Measurements from ENCODE around the gene GIPC3. TPM values are rescaled to one million over a fixed set of nuclear protein-coding genes. Genes with fewer than 3 reads are reported as not detected.
"Not testable (repeated sequence)": the region's sequence is repeated elsewhere in the genome, so short reads cannot be mapped to it uniquely, and the experiment has no call there.

Gene GIPC3
- total RNA-seq, 1 donor from 2014 or later: 0.37 TPM

DNA sequence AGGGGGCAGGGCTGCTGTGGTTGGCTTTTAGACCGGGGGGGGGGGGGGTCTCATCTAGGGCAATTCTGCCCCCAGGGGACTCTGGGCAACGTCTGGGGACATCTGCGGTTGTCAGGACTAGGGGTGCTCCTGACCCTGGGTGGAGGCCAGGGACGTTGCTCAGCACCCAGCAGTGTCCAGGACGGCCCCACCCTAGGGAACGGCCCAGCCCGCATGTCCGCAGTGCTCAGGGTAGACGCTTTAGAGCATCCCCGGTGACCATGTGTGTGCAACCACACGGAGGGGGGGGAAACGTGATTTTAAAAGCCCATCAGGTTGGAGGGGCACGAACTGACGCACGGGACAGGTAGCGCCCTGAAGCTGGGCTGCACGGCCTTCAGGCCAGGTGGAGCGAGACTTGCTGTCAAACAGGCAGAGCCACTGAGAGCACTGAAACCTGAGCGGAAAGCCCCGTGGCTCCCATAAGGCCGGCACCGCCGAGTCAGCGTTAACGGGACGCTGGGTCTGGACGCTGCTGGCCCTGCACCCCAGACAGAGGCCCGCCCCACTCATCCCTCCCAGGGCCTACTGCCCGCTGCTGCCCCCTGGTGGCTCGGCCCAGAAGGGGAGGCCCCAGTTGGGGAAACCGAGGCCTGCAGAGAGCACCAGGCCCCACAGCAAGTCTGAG, 33.0 kb downstream of the GIPC3 start:
- Mint-ChIP-seq H3K4me1 (peaks cover 5% of the 10 kb centered on the region), H3K27ac (no peak overlapping the region), H3K27me3 (no peaks in the 10 kb centered on the region), H3K9me3 (no peaks in the 10 kb centered on the region), H3K36me3 (ENCODE audit: low read depth) (peaks cover 12% of the 10 kb centered on the region), H3K4me3 (no peak overlapping the region)
- DNase-seq: peak; percentile 87
- intact Hi-C loops (cut with micrococcal nuclease): loop anchor here (1.0 kb wide), 1 partner anchor 73 kb away; no protein-coding TSS in a partner anchor

GRCh38 chr19:3618811-3619630, 33.7 kb downstream of the GIPC3 start:
- Mint-ChIP-seq H3K9me3 (no peaks in the 10 kb centered on the region), H3K36me3 (ENCODE audit: low read depth) (peaks cover 12% of the 10 kb centered on the region), H3K27me3 (no peaks in the 10 kb centered on the region), H3K4me3 (no peak overlapping the region), H3K4me1 (peaks cover 5% of the 10 kb centered on the region), H3K27ac (no peak overlapping the region)
- intact Hi-C loops (cut with micrococcal nuclease): loop anchor here (1.0 kb wide), 1 partner anchor 74 kb away; no protein-coding TSS in a partner anchor
- no peak for DNase-seq

DNA sequence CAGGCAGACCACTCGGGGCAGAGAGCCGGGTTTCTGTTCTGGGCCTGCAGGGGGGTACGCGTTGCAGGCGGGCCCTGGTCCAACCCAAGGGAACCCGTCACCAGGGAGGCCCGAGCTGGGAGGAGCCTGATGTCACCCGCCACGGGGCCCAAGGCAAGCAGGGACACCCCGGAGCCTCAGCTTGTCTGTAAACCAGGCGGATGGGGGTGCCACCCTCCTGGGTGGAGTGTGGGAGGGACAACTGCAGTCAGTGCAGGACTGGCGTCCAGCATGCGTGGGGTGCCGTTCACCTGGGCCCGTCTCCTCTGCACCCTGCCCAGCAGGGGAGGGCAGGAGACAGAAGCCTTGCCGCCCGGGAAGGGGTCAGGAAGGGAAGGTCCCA, 34.3 kb downstream of the GIPC3 start:
- peaks cover 11% of the 10 kb centered on the region for H3K4me1 Mint-ChIP-seq
- no peak overlapping the region for H3K27ac Mint-ChIP-seq
- peaks cover 14% of the 10 kb centered on the region for H3K36me3 Mint-ChIP-seq (ENCODE audit: low read depth)
- no peak overlapping the region for H3K4me3 Mint-ChIP-seq
- no peak for DNase-seq
- no peaks in the 10 kb centered on the region for H3K9me3 Mint-ChIP-seq
- intact Hi-C loops (cut with micrococcal nuclease): no loop called here
- H3K27me3 Mint-ChIP-seq: no peaks in the 10 kb centered on the region

DNA sequence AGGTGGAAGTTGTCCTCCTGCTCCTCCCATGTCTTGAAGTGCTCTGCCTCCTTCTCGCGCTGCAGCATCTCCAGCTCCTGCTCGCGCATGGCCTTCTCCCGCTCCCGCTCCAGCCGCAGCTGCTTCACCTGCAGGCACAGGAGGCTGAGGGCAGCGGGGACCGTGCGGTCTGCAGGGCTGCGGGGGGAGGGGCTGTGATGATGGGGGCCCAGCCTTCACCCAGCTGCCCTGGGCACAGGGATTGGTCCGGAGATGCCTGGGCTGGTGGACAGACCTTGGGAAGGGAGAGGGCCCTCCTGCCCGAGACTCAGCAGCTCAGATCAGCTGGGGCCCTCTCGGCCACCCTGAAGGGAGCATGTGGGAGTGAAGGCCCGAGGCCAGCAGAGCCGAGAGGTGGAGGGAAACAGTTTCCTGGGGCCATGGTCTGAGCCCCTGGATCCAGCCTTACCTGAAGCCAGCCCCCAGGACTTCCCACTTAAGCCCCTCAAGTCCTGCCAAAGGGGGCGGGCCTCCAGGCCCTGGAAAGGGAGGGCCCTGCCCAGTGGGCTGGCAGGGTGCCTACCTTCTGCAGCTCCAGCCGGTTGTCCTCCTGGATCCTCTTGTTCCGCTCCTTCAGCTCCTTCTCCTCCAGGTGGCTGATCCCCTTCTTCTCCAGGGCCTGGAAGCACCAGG, 35.0 kb downstream of the GIPC3 start:
- H3K4me3 Mint-ChIP-seq: no peak overlapping the region
- H3K27me3 Mint-ChIP-seq: no peaks in the 10 kb centered on the region
- intact Hi-C loops (cut with micrococcal nuclease): no loop called here
- no peaks in the 10 kb centered on the region for H3K9me3 Mint-ChIP-seq
- no peak for DNase-seq
- H3K4me1 Mint-ChIP-seq: peaks cover 16% of the 10 kb centered on the region
- H3K36me3 Mint-ChIP-seq (ENCODE audit: low read depth): peaks cover 14% of the 10 kb centered on the region
- no peak overlapping the region for H3K27ac Mint-ChIP-seq

GRCh38 chr19:3620817-3621547, 35.7 kb downstream of the GIPC3 start:
- intact Hi-C loops (cut with micrococcal nuclease): no loop called here
- no peak overlapping the region for H3K4me3 Mint-ChIP-seq
- peaks cover 15% of the 10 kb centered on the region for H3K36me3 Mint-ChIP-seq (ENCODE audit: low read depth)

GRCh38 chr19:3621689-3622088, 36.4 kb downstream of the GIPC3 start:
- Mint-ChIP-seq H3K9me3 (no peaks in the 10 kb centered on the region), H3K27ac (no peak overlapping the region), H3K4me3 (no peak overlapping the region), H3K27me3 (no peaks in the 10 kb centered on the region), H3K36me3 (ENCODE audit: low read depth) (peaks cover 17% of the 10 kb centered on the region), H3K4me1 (peaks cover 24% of the 10 kb centered on the region)
- DNase-seq: no peak
- intact Hi-C loops (cut with micrococcal nuclease): no loop called here

More at GRCh38 chr19:3620817-3621547, 35.7 kb downstream of the GIPC3 start:
- DNase-seq: no peak
- Mint-ChIP-seq H3K27ac (no peak overlapping the region), H3K4me1 (peaks cover 19% of the 10 kb centered on the region), H3K27me3 (no peaks in the 10 kb centered on the region), H3K9me3 (no peaks in the 10 kb centered on the region)

DNA sequence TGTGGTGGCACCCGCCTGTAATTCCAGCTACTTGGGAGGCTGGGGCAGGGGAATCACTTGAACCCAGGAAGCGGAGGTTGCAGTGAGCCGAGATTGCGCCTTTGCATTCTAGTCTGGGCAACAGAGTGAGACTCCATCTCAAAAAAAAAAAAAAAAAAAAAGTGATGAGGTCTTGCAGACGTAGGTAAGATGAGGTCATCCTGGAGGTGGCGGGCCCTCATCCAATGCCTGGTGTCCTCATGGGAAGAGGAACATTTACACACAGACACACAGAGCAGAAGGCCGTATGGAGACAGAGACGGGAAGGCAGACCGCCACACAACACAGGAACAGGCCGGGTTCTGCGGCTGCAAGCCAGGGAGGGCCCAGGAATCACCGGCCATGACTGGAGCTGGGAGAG, 36.9 kb downstream of the GIPC3 start:
- H3K9me3 Mint-ChIP-seq: no peaks in the 10 kb centered on the region
- H3K27ac Mint-ChIP-seq: no peak overlapping the region
- peaks cover 26% of the 10 kb centered on the region for H3K4me1 Mint-ChIP-seq
- H3K36me3 Mint-ChIP-seq (ENCODE audit: low read depth): peaks cover 17% of the 10 kb centered on the region
- H3K4me3 Mint-ChIP-seq: no peak overlapping the region
- no peaks in the 10 kb centered on the region for H3K27me3 Mint-ChIP-seq
- intact Hi-C loops (cut with micrococcal nuclease): no loop called here
- no peak for DNase-seq

- H3K27ac Mint-ChIP-seq: no peak overlapping the region
- intact Hi-C loops (cut with micrococcal nuclease): no loop called here
- peaks cover 23% of the 10 kb centered on the region for H3K4me1 Mint-ChIP-seq
- no peaks in the 10 kb centered on the region for H3K9me3 Mint-ChIP-seq
- no peak overlapping the region for H3K4me3 Mint-ChIP-seq
- H3K27me3 Mint-ChIP-seq: no peaks in the 10 kb centered on the region
- peaks cover 14% of the 10 kb centered on the region for H3K36me3 Mint-ChIP-seq (ENCODE audit: low read depth)
- no peak for DNase-seq
These were observed 38.4 kb downstream of the GIPC3 start for GRCh38 chr19:3623716-3624115.

- intact Hi-C loops (cut with micrococcal nuclease): loop anchor here (2.0 to 5.0 kb wide), 3 partner anchors 53 to 75 kb away; partner anchors contain the start of genes HMG20B, MFSD12 and PIP5K1C
- DNase-seq: no peak
- no peaks in the 10 kb centered on the region for H3K9me3 Mint-ChIP-seq
These were observed 40.8 kb downstream of the GIPC3 start for GRCh38 chr19:3625996-3626472.

DNA sequence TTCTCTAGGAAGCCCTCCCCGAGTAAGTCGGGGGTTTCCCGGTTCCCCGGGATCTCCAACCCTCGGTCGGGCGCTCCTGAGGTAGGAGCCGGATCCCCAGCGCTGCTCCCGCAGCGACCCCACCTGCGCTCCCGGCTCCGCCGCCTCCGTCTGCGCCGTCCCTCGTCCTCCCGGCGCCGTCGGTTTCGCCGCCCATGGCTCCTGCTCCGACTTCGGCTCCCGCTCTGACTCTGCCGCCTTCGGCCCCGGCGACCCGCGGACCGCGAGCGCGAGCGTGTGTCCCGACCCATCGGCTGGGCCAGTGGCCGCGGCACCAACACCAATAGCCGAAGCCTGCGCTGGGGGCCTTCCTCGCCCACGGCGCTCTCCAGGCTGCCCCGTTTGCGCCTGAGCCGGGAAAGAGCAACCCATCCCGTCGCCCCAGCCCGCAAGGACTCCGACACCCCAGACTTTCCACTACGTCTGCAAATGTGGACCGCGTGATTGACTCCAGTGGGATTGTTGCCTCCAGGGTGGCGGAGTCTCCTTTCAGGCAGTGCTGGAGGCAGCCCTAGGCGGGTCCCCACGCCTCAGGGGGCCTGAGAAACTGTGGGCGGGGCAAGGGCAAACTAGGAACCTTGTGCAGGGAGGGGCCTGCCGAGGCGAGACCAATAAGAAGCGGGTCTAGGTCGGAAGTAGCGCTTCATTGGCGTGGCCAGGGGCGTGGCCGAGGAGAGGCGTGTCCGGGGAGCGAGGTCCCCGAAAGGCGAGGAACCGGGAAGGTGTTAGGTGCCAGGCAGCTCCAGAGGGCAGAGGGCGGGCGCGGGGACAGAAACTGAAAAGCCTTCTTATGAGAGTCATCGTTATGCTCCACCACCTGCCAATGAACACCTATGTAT, 41.4 kb downstream of the GIPC3 start, which contains the start of gene CACTIN:
CACTIN (minus strand) TSS at position 318 of the 878 bp plus-strand sequence; CDS start at position 290, 28 bp downstream.
- Mint-ChIP-seq H3K4me3 (peak within 1 kb of the TSS; percentile 93), H3K4me1 (peaks cover 23% of the 10 kb centered on the region), H3K27me3 (no peaks in the 10 kb centered on the region), H3K9me3 (no peaks in the 10 kb centered on the region), H3K27ac (peak within 1 kb of the TSS; percentile 98), H3K36me3 (ENCODE audit: low read depth) (peaks cover 7% of the 10 kb centered on the region)
- DNase-seq: peak; percentile 100
- intact Hi-C loops (cut with micrococcal nuclease): loop anchor here (1.0 to 5.0 kb wide), 5 partner anchors 54 to 135 kb away; partner anchors contain the start of genes APBA3, FZR1, HMG20B and MFSD12

More at GRCh38 chr19:3625996-3626472, 40.8 kb downstream of the GIPC3 start:
- Mint-ChIP-seq H3K27me3 (no peaks in the 10 kb centered on the region), H3K27ac (peak overlapping the region; percentile 98), H3K4me1 (peaks cover 23% of the 10 kb centered on the region), H3K4me3 (peak overlapping the region; percentile 93), H3K36me3 (ENCODE audit: low read depth) (peaks cover 9% of the 10 kb centered on the region)

DNA sequence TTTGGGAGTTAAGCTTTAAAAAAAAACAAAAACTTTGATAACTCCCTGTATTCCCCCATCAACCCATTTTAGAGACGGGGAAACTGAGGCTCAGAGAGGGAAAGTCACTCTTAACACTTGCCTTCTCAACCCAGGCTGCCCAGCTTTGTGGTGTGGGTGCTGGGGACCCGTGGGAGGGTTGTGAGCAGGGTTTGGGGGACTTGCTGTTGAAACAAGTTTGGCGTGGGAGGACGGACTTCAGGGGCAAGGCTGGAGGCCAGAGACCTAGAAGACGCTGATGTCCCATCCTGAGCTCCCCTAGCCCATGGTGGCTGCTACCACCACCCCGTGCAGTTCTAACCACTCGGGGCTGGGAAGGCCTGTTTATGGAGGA, 42.1 kb downstream of the GIPC3 start:
- Mint-ChIP-seq H3K4me1 (peaks cover 23% of the 10 kb centered on the region), H3K4me3 (peak overlapping the region; percentile 93), H3K27ac (no peak overlapping the region), H3K27me3 (no peaks in the 10 kb centered on the region), H3K9me3 (no peaks in the 10 kb centered on the region), H3K36me3 (ENCODE audit: low read depth) (peaks cover 5% of the 10 kb centered on the region)
- no peak for DNase-seq
- intact Hi-C loops (cut with micrococcal nuclease): loop anchor here (1.0 to 5.0 kb wide), 5 partner anchors 55 to 134 kb away; partner anchors contain the start of genes APBA3, FZR1, HMG20B and MFSD12

DNA sequence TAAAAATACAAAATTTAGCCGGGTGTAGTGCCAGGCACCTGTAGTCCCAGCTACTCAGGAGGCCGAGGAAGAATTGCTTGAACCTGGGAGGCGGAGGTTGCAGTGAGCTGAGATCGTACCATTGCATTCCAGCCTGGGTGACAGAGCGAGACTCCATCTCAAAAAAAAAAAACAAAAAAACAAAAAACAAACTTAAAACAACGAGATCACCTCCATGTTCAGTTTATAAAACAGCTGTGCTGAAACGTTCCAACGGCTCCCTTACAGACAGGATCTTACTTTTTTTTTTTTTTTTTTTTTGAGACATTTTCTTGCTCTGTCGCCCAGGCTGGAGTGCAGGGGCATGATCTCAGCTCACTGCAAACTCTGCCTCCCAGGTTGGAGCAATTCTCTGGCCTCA, 43.5 kb downstream of the GIPC3 start:
- intact Hi-C loops (cut with micrococcal nuclease): loop anchor here (5.0 kb wide), 1 partner anchor 71 kb away; the partner anchor contains the start of gene MFSD12
- not testable (repeated sequence) for H3K27me3 Mint-ChIP-seq; H3K27ac Mint-ChIP-seq; DNase-seq; H3K9me3 Mint-ChIP-seq; H3K36me3 Mint-ChIP-seq (ENCODE audit: low read depth); H3K4me3 Mint-ChIP-seq
- H3K4me1 Mint-ChIP-seq: peaks cover 23% of the 10 kb centered on the region
